Medulla oblongata (tissue), 1 donor: ENCODE measurements around the gene KIFAP3.
"Not testable (repeated sequence)": the region's sequence is repeated elsewhere in the genome, so short reads cannot be mapped to it uniquely, and the experiment has no call there.

Source experiments
- DNase-seq: peaks from one replicate; pipeline ENCODE4 v3.0.0-alpha.2; 2015; ENCODE audit errors: extremely low spot score

The KIFAP3 gene

DNA sequence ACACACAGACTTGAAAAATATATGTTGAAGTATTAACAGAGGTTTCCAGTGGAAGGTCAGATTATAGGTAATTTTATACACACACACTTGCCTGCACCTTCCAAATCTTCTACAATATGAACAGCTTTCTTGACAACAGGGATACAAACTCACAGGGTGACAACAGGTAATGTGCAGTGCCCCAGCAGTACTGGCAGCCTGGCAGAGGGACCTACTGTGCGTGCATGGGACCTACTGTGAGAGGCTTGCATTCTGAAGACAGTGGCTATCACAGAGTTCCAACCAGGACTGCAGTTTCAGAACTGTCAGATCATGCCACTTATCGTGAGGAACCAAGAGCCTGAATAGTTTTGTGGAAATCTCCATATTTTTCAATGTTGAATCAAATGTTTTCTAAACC is 184.6 kb downstream of the KIFAP3 start:
- no peak for DNase-seq

DNA sequence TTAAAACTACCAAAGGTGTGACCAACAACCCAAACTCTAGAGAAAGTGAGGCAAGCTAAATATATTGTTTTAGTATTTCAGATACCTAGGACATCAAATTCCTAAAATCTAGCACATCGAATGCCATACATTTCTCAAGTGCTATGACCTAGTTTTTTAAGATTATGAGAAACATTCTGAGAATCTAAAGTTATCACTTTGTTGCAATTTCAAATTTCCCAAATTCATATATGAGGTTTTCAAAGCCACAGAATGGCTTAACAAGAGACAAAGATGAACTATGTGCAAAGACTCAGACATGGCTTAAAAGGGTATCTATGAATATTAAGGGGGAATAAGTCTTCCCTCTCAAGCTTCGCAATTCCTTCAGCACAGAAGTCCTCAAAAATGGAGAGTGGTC is 187.6 kb downstream of the KIFAP3 start:
- DNase-seq, result no peak

DNA sequence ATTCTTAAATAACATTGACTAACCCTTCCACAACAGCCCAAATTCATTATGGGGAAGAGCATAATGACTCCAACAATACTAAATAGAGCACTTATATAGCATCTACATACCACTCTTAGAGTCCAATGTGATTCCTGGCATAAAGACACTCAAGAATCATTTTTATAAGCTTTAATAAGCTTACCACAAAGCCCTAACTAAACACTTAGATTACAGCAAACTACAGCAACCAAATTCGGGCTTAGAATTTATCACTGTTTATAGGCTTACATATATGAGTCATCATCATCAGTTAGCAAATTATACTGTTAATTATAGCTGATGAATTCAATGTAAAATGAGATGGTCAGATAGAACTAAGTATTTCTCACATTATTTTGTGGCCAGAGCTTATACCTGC is 188.1 kb downstream of the KIFAP3 start:
- DNase-seq, result no peak

DNA sequence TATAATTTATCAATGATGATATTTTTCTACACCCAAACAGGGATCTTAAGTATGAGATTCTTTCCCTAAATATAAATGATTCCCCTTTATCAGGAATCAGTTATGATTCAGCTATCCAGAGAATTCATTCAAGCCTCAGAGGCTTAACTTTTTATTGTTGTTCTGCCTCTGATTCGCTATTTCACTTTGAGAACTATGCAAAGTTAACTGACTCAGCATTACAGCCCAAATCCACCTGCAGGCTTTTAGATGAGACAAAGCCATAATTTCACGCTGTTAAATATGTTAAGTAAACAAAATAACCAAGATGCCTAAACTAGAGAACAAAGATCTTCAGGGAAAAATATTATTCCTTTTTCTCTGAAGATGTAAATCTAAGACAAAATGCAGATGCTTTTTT is 189.3 kb downstream of the KIFAP3 start:
- no peak for DNase-seq

DNA sequence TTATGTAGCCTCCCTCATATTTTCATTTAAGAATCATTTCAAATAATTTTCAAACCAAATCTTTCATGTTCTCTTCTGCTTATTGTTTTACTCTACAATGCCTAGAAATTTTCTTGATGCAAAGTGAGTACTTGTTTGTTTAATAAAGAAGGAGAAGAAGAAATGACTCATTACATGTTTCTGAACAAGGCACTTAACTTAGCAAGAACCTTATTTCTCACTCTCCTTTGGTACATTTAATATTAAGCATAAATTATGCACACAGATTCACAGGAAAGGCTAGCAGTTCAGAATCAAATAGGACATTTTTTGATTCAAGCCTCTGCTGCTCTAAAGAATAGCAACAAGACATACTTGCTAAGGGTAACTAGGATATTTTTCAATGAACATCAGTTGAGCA is 189.9 kb downstream of the KIFAP3 start:
- DNase-seq, result no peak

DNA sequence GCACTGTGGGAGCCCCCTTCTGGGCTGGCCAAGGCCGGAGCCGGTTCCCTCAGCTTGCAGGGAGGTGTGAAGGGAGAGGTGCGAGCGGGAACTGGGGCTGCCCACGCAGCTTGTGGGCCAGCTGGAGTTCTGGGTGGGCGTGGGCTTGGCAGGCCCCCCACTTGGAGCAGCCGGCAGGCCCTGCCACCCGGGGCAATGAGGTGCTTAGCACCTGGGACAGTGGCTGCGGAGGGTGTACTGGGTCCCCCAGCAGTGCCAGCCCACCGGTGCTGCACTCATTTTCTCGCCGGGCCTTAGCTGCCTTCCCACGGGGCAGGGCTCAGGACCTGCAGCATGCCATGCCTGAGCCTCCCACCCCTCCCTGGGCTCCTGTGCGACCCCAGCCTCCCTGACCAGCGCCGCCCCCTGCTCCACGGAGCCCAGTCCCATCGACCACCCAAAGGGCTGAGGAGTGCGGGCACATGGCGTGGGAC is 192.4 kb downstream of the KIFAP3 start:
- no peak for DNase-seq

DNA sequence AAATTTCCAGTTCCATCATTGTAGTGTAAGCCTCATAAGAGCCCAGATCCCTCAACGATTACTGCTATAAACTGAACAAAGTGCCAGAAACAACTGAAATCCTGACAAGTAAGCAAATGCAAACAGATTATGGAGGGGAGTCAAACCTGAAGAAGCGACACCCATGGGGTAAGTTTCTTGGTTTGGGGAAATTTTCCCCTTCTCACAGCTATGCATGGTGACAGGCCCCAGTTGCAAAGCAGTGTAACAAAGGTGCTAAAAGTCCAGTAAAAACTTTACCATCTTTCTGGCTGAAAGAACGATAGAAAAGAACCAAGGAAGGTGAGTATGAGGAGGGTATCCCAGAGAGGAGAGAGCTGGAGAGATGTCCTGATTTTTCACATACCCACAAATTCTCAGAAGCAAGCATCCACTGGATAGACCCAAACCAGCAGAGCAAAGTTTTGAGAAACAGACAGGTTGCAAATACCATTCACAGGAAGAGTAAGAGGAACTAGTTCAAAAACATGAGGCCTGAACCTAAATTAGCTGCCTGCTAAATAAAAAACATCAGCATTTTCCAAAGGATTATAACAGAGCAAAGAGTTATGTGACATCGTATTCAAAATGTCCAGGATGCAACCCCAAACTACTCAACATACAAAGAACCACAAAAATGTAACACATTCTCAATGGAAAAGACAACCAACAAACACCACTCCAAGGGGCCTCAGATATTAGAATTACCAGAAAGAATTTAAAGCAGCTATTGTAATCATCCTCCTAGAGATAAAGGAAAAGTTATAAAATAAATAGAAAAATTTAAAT is 195.3 kb downstream of the KIFAP3 start:
- no peak for DNase-seq

DNA sequence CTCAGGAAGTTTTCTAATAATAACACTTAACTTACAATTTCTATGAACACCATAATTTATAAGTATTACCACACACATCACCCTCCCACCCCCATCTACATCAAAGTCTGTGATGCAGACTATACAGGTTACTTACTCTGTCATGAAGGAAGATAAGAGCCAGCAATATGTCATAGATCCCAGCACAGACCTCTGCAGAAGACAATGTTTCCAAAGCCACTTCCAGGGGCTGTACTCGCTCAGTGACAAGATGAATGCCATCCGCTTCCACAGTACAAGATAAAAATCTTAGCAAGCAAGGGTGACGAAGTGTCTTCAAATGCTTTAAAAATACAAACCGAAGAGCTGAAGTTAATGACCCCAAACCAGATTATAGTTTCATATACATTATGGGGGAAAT is 196.0 kb downstream of the KIFAP3 start:
- no peak for DNase-seq

DNA sequence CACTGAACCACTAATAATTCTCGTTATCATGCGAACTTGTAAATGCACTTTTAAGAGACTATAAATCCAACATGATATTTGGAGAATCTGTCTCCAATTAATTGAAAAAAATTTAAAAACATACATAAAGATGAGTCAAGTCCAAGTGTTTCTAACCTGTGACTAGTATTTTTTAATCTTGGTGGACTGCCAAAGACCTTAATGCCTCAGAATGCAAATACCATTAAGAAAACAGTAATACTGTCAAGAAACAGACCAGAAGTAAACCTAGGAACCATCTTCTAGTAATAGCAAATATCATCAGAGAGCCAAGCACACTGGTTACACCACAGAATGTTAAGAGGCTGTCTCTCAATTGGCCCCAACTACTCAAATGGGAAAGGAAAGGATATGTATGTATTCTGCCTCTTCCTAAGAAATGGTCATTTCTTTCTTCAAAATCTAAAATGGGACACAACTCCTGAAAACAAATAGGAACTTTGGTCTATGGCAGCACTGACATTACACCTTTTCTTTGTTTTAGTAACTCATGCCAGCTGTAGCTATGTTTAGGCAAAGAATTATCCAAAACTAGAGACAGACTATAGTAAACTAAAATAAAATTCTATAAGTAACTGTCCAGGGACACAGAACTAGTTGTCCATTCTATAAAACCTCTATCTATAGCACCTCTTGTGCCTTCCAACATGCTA is 196.5 kb downstream of the KIFAP3 start:
- DNase-seq, result no peak

DNA sequence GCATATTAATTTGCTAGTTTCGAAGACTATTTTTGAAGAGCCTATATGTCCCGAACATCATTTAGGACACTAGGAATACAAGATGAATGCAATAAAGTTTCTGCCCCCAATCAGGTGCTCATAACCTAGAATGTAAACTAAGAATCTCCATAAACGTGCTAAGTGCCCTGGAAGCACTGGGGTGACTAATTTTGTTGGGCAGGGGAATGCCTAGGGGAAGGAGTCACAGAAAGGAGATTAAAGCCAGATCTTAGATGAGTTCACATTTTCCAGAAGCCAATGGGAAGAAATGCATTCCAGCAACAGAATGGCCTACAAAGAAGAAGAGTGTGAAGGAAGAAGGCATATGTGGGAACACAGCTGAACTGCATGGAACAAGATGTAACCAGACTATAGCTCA is 200.3 kb downstream of the KIFAP3 start:
- no peak for DNase-seq

DNA sequence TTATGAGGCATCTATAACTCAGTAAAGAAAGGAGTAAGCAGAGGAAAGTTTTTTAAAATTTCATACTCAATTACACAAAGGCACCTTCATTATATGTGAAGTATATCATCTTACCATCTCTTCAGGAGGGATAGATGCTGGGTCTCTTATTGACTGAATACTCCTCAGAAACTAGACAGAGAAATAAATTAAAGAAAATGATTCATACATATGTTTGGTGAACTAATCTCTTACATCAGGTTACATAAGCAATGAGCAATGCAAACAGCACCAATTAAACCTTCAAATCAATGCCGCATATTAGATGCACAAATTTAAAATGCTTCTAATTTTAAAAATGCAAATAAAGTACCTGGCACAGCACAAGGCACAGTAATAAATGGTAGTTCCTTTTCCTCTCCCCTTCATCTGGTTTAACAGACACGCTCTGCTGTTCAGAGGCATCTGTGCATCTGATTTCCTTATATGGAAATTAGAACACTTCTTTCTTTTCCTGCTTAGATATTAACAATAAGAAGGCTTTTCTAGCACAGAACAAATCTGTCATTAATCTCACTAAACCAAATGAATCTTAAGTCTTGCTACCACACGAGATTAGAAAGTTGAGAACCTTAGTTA is 200.8 kb downstream of the KIFAP3 start:
- no peak for DNase-seq

DNA sequence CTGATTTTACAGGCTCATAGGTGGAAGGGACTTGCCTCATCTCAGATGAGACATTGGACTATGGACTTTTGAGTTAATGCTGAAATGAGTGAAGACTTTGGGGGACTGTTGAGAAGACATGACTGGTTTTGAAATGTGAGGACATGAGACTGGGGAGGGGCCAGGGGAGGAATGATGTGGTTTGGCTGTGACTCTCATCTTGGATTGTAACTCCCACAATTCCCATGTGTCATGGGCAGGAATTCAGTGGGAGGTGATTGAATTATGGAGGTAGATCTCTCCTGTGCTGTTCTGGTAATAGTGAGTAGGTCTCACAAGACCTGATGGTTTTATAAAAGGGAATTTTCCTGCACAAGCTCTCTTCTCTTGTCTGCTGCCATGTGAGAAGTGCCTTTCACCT is 201.6 kb downstream of the KIFAP3 start:
- DNase-seq, result no peak

DNA sequence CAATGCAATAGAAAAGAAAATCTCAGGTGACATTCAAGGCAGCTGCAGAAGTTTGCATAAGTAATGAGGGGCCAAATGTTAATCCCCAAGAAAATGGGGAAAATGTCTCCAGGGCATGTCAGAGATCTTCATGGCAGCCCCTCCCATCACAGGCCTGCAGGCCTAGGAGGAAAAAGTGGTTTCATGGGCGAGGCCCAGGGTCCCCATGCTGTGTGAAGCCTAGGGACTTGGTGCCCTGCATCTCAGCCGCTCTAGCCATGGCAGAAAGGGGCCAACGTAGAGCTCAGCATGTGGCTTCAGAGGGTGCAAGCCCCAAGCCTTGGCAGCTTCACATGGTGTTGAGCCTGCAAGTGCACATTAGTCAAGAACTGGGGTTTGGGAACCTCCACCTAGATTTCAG is 202.5 kb downstream of the KIFAP3 start:
- not testable (repeated sequence) for DNase-seq
